Activated CD4-positive, alpha-beta T cell treated with anti-CD3 and anti-CD28 coated beads, Interleukin-2, amount 50 U/mL, for 48 hours (primary cell): ENCODE data around the gene YIF1B.
"Not testable (repeated sequence)": the region's sequence is repeated elsewhere in the genome, so short reads cannot be mapped to it uniquely, and the experiment has no call there.

Source experiments
- DNase-seq, 2 experiments: peaks; one replicate each; pipeline ENCODE4 v3.0.0-alpha.2; 2020

YIF1B gene

DNA sequence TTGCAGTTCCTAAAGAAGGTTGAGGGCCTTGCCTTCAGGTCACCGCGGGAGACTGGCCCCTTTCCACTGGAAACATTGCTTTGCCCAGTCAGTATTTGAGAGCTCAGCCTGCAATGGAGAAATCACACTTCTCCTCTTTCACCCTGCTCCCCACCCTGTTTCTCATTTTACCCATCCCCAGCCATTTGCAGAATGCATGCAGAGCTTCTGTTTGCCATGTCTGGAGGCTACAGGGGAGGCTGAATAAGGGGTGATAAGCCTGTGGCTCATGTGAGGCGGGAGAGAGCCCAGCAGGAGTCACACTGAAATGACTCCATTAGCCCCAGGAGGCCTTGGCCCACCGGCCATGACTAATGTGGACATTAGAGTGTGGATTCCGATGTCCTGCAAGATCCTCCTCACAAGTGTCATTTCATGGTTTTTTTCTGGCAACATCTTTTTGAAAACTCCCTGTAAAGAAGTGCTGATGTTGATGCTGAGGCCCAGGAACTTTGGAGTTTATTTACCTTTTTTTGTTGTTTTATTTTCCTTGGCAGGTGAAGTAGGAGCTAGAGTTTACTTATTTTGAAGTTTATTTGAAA is 45.1 kb downstream of the YIF1B start:
- no peak for DNase-seq

- no peak for DNase-seq
These were observed 47.2 kb downstream of the YIF1B start for GRCh38 chr19:38268539-38268938.

GRCh38 chr19:38267761-38268483 is 47.8 kb downstream of the YIF1B start:
- DNase-seq, result no peak

GRCh38 chr19:38266981-38267597 is 48.7 kb downstream of the YIF1B start:
- no peak for DNase-seq

DNA sequence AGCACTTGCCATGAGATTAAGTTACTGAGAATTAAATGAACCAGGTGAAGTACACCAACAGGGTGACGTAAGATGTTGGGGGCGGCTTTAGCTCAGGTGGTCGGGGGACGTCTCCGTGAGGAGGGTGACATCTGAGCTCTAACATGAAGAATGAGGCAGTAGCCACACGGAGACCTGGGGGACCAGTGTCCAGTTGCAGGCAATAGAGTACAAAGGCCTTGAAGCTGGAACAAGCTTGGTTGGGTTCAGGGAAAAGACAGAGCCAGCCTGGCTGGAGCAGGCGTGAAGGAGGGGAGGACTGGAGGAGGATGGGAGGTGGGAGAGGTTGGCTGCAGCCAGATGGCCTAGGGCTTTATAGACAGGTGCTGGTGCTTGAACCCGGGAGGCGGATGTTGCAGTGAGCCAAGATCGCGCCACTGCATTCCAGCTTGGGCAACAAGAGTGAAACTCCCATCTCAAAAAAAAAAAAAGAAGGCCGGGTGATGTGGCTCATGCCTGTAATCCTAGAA is 49.8 kb downstream of the YIF1B start:
- DNase-seq, result no peak

DNA sequence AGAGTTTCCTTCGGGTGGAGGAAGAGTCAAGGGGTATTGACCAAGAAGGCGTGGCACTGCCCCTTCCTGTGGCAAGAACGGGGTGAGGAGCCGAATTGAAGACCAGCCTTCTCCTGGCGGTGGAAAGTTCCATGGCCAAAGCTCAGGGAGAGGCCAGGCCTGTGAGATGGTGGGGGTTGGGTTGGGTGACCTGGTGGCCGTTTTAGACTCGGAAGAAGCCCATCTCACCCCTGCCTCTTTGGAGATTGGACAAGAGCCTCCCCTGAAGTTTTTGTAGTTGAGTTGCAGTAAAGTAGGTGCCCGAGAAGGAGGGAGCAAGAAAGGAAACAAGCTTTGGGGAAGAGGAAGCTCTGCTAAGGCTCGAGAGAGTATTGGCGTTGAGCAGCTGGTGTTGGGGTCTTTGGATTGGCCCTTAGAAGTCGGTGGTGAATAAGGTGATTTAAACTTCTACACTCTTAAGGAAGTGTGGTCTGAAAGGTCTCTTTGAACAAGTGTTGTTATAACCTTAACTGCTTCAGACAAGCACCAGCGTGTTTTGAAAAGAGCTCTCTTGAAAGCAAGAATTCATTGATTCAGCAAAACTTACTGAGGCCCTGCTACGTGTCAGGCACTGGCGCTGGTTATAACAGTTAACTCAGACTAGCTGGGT is 50.4 kb downstream of the YIF1B start:
- no peak for DNase-seq

DNA sequence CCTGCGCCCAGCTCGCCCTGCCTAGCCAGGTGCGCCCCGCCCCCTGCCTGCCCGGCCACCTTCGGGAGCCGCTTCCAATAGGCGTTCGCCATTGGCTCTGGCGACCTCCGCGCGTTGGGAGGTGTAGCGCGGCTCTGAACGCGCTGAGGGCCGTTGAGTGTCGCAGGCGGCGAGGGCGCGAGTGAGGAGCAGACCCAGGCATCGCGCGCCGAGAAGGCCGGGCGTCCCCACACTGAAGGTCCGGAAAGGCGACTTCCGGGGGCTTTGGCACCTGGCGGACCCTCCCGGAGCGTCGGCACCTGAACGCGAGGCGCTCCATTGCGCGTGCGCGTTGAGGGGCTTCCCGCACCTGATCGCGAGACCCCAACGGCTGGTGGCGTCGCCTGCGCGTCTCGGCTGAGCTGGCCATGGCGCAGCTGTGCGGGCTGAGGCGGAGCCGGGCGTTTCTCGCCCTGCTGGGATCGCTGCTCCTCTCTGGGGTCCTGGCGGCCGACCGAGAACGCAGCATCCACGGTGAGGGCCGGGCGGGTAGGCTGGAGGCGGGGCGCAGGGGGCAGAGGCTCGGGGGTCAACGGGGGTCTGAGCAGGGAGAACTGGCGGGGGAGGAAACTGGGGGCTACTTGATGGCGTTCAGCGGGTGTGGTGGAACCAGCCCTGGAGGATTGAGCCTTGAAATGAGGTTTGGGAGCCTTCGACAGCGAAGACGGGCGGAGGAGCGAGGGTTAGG is 51.1 kb downstream of the YIF1B start, which contains the start of gene SPINT2:
TSS of gene SPINT2 (plus strand) at position 88 of the 727 bp plus-strand sequence. CDS start at position 408, 320 bp downstream.
- DNase-seq, result no peak

DNA sequence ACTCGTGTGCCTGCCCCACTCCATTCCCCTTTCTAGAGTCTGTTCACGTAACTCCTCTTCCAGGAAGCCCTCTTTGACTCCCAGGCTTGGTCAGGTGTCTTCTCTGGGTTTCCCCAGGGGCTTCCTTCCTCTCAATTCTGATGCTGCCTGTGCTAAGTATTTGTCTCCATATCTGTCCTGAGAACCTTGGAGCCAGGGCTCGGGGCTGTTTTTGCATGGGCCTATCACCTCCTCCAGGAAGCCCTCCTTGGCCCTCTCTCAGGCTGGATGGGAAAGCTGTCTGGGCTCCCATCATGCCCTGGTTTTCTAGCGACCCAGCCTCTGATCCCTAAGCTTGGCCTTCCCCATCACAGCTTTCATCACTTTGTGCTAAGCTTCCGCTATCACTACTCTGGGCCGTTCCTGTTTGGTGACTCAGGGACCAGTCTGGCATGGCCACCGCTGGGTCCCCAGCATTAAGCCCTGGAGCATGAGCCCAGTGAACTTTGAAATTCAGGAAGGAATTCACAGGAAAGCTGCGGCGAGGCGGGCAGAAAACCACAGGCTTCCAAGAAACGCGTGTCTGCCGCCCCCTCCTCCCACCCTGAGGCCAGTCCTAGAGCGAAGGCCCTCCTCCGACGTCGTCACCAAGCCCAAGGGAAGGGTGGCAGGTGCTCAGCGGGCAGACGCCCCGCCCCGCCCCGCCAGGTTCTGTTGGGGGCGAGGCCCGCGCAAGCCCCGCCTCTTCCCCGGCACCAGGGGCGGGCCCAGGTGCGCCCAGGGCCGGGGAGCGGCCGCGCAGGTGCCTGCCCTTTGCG is 51.9 kb downstream of the YIF1B start:
- peak; percentile 78 to 83 for DNase-seq

- DNase-seq, result no peak
These were observed 53.0 kb downstream of the YIF1B start for GRCh38 chr19:38262585-38263268.

DNA sequence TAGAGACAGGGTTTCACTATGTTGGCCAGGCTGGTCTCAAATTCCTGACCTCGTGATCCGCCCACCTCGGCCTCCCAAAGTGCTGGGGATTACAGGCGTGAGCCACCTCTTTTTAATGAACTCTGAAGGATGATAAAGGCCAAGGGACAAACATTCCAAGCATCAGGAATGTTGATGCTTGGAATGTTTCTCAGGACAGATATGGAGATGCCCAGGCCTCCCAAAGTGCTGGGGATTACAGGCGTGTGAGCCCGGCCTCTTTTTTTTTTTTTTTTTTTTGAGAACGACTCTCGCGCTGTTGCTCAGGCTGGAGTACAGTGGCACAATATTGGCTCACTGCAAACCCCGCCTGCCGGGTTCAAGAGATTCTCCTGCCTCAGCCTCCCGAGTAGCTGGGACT is 53.8 kb downstream of the YIF1B start:
- DNase-seq, result not testable (repeated sequence)

GRCh38 chr19:38255383-38256014 is 60.2 kb downstream of the YIF1B start:
- DNase-seq, result no peak

DNA sequence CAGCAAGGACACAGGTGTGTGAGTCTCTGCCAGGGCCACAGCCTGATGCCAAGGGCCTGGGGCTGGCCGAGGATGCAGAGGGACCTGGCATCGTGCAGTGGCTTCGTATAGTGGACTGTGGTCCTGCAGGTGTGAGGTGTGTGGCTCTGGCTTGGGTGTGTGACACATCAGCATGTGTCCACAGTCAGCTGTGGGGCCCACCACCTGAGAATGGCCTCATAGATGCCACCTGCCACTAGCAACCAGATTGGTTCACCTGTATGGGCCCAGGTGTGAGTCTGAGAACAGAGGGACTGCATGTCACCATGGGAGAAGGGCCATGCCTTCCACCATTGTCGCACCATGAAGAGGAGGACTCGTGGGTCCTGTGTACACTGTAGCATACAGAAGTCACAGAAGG is 62.0 kb downstream of the YIF1B start:
- DNase-seq, result no peak
